Measurements from ENCODE around the gene RPL10L.

DNA sequence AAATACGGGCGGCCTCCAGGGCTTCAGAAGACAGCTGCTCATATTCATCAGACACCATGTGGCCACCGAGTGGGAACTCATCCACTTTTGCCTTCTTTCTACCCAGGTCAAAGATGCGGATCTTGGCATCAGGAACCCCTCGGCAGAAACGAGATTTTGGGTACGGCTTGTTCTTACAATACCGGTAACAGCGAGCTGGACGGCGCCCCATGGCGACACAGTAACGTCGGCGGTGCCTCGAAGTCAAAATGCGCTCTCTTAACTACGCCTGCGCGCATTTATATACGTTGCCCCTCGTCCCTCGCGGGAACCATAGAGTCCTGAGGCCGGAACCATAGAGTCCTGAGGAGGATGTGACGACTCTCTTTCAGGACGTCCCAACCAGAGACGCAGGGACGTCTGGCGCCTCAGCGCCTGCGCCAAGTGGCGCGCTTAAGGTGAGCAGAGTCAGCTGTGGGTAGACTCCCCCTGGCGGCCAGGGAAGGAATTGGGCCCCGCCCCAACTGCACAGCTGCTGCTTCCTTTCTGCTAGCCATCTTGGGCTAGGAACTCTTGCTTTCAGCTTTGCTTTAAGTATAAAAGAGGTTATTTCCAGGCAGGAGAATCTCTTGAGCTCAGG, at the start of gene RPL10L:
- TF ChIP-seq, protein P1, sequence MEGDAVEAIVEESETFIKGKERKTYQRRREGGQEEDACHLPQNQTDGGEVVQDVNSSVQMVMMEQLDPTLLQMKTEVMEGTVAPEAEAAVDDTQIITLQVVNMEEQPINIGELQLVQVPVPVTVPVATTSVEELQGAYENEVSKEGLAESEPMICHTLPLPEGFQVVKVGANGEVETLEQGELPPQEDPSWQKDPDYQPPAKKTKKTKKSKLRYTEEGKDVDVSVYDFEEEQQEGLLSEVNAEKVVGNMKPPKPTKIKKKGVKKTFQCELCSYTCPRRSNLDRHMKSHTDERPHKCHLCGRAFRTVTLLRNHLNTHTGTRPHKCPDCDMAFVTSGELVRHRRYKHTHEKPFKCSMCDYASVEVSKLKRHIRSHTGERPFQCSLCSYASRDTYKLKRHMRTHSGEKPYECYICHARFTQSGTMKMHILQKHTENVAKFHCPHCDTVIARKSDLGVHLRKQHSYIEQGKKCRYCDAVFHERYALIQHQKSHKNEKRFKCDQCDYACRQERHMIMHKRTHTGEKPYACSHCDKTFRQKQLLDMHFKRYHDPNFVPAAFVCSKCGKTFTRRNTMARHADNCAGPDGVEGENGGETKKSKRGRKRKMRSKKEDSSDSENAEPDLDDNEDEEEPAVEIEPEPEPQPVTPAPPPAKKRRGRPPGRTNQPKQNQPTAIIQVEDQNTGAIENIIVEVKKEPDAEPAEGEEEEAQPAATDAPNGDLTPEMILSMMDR (IDR thresholded peaks at IDR 0.05 in 8 of 11, conservative IDR thresholded peaks at IDR 0.05 in 3 of 11) = no peak
- no peak for TF ChIP-seq POLR2A (IDR thresholded peaks at IDR 0.05)
